ENCODE data around the gene NTM.

The NTM gene

GRCh38 chr11:131499199-131499598, 128.8 kb downstream of the NTM start:
- no peak for DNase-seq (ENCODE audit: low spot score)

- DNase-seq (ENCODE audit: low spot score): no peak
Measured at GRCh38 chr11:131503017-131503416, 132.6 kb downstream of the NTM start.

- peak; percentile 82 for DNase-seq (ENCODE audit: low spot score)
Measured at GRCh38 chr11:131504199-131504949, 134.0 kb downstream of the NTM start.

GRCh38 chr11:131506348-131506747, 135.9 kb downstream of the NTM start:
- DNase-seq (ENCODE audit: low spot score): no peak

- no peak for DNase-seq (ENCODE audit: low spot score)
Measured at GRCh38 chr11:131510662-131511061, 140.2 kb downstream of the NTM start.

- DNase-seq (ENCODE audit: low spot score): no peak
Measured at GRCh38 chr11:131511794-131512193, 141.4 kb downstream of the NTM start.

- no peak for DNase-seq (ENCODE audit: low spot score)
Measured at GRCh38 chr11:131512228-131512627, 141.8 kb downstream of the NTM start.

- no peak for DNase-seq (ENCODE audit: low spot score)
Measured at GRCh38 chr11:131514062-131514461, 143.6 kb downstream of the NTM start.

- no peak for DNase-seq (ENCODE audit: low spot score)
Measured at GRCh38 chr11:131518305-131518838, 148.0 kb downstream of the NTM start.

- no peak for DNase-seq (ENCODE audit: low spot score)
Measured at GRCh38 chr11:131522851-131523250, 152.4 kb downstream of the NTM start.

GRCh38 chr11:131530407-131530806, 160.0 kb downstream of the NTM start:
- peak; percentile 88 for DNase-seq (ENCODE audit: low spot score)

GRCh38 chr11:131533149-131533548, 162.7 kb downstream of the NTM start:
- DNase-seq (ENCODE audit: low spot score): no peak

GRCh38 chr11:131533998-131534397, 163.6 kb downstream of the NTM start:
- DNase-seq (ENCODE audit: low spot score): peak; percentile 82

- DNase-seq (ENCODE audit: low spot score): peak; percentile 89
Measured at GRCh38 chr11:131534611-131535010, 164.2 kb downstream of the NTM start.

- peak; percentile 28 for DNase-seq (ENCODE audit: low spot score)
Measured at GRCh38 chr11:131536159-131536558, 165.7 kb downstream of the NTM start.

- DNase-seq (ENCODE audit: low spot score): no peak
Measured at GRCh38 chr11:131537196-131537595, 166.8 kb downstream of the NTM start.

- peak; percentile 28 for DNase-seq (ENCODE audit: low spot score)
Measured at GRCh38 chr11:131537748-131538147, 167.3 kb downstream of the NTM start.

GRCh38 chr11:131538322-131538721, 167.9 kb downstream of the NTM start:
- DNase-seq (ENCODE audit: low spot score): no peak

- DNase-seq (ENCODE audit: low spot score): no peak
Measured at GRCh38 chr11:131540676-131541075, 170.3 kb downstream of the NTM start.

- no peak for DNase-seq (ENCODE audit: low spot score)
Measured at GRCh38 chr11:131543389-131544025, 173.1 kb downstream of the NTM start.

- peak; percentile 25 for DNase-seq (ENCODE audit: low spot score)
Measured at GRCh38 chr11:131544591-131544990, 174.2 kb downstream of the NTM start.

GRCh38 chr11:131546218-131546895, 175.9 kb downstream of the NTM start:
- peak; percentile 62 for DNase-seq (ENCODE audit: low spot score)

GRCh38 chr11:131549099-131549498, 178.7 kb downstream of the NTM start:
- no peak for DNase-seq (ENCODE audit: low spot score)

All from Ammon's horn (tissue), 1 donor.